ENCODE results near the gene FBN1.

- TF ChIP-seq EP300 (IDR thresholded peaks at IDR 0.05) (no peak), POLR2AphosphoS5 (IDR thresholded peaks at IDR 0.05) (no peak), POLR2A (IDR thresholded peaks at IDR 0.05) (no peak)
Measured at GRCh38 chr15:48681353-48681752, 35.8 kb upstream of the FBN1 start.

Measured in sigmoid colon (tissue), 4 donors.